HCT116 (cell line): ENCODE results near the gene NCBP1. TPM values are rescaled to one million over a fixed set of nuclear protein-coding genes. Genes with fewer than 3 reads are reported as not detected.

Experiments
- ATAC-seq: fragments of 200-7000 bp; cut with Tn5 transposase; 2 replicates; pipeline ENCODE4 v1.9.1; 2020; ENCODE audit warnings: mild to moderate bottlenecking, moderate library complexity
- BruUV-seq: library from RNA; stranded (reverse); fragments of 400-500 nt; replicated peaks from 2 replicates; lab custom pipeline; 2021; lab: Mats Ljungman, UMichigan
- CTCF ChIA-PET: fragments of 300-600 bp; sonication (Branson Sonifier 250); formaldehyde crosslinking; loops from one replicate; lab custom pipeline; 2021; ENCODE audit warnings: antibody characterized with exemption; lab: Charles Lee
- POLR2A ChIA-PET: fragments of 300-600, 350-600 bp; sonication (Branson Sonifier 250); formaldehyde crosslinking; loops from one replicate; lab custom pipeline; 2021; ENCODE audit warnings: antibody characterized with exemption; lab: Charles Lee
- RAD21 ChIA-PET, 2 experiments: fragments of 300-600 bp; sonication (Branson Sonifier 250); formaldehyde crosslinking; loops; one replicate each; lab custom pipeline; 2023; ENCODE audit warnings: low total read pairs in 2 of 2; ENCODE audit not compliant: uncharacterized antibody in 2 of 2, unreplicated experiment in 2 of 2, low non-redundant PET in 1 of 2; lab: Charles Lee
- DNase-seq: peaks from one replicate; pipeline ENCODE4 v3.0.0-alpha.2; 2010; ENCODE audit warnings: low read depth, low spot score
- H2AFZ ChIP-seq: fragments of 200-600 bp; shearing (Covaris generic), sonication (generic); 2 replicates; pipeline ENCODE4 v1.6.1; 2017; ENCODE audit warnings: low read depth, mixed run types, mixed read lengths, antibody characterized with exemption, low read length; ENCODE audit not compliant: poor library complexity, severe bottlenecking
- H3K27ac ChIP-seq: 2 replicates; pipeline ENCODE4 v1.5.1; 2012; ENCODE audit warnings: low read depth, low read length
- H3K27me3 ChIP-seq: fragments of 200-600 bp; sonication (generic); 2 replicates; pipeline ENCODE4 v1.6.1; 2016; ENCODE audit warnings: mixed run types, low read length, mixed read lengths; ENCODE audit not compliant: insufficient read depth
- H3K36me3 ChIP-seq, 2 experiments: fragments of 200-500 bp in 1 of 2; fragments of 200-600 bp in 1 of 2; sonication (Bioruptor generic) in 1 of 2; sonication (generic) in 1 of 2; 2 replicates each; pipeline versions ENCODE4 v1.5.1 to v1.6.1; 2014 to 2016; ENCODE audit warnings: low read length in 2 of 2, inconsistent platforms in 1 of 2, mixed read lengths in 1 of 2, mixed run types in 1 of 2; ENCODE audit not compliant: insufficient read depth in 2 of 2, control insufficient read depth in 1 of 2
- H3K4me1 ChIP-seq, 2 experiments: fragments of 200-600 bp in 1 of 2; sonication (generic) in 1 of 2; 2 replicates each; pipeline versions ENCODE4 v1.5.1 to v1.6.1; 2012 to 2017; ENCODE audit warnings: low read length in 2 of 2, inconsistent platforms in 1 of 2, mild to moderate bottlenecking in 1 of 2, mixed read lengths in 1 of 2, mixed run types in 1 of 2, moderate library complexity in 1 of 2; ENCODE audit not compliant: insufficient read depth in 2 of 2, control insufficient read depth in 1 of 2
- H3K4me2 ChIP-seq: fragments of 200-600 bp; sonication (generic); 2 replicates; pipeline ENCODE4 v1.6.1; 2017; ENCODE audit warnings: mixed run types, low read length, mixed read lengths
- H3K4me3 ChIP-seq, 2 experiments: fragments of 200-600 bp in 1 of 2; sonication (generic) in 1 of 2; replicated peaks in 1 of 2; 2 replicates each; pipeline ENCODE4 v1.5.1; 2011 to 2016; ENCODE audit warnings: low read length in 2 of 2, control low read depth in 1 of 2, low read depth in 1 of 2, mild to moderate bottlenecking in 1 of 2, mixed read lengths in 1 of 2, mixed run types in 1 of 2
- H3K79me2 ChIP-seq: fragments of 200-600 bp; sonication (generic); 2 replicates; pipeline ENCODE4 v1.6.1; 2017; ENCODE audit warnings: mild to moderate bottlenecking, mixed run types, low read length, moderate library complexity, mixed read lengths; ENCODE audit not compliant: insufficient read depth
- H3K9ac ChIP-seq: fragments of 200-600 bp; sonication (generic); 2 replicates; pipeline ENCODE4 v1.6.1; 2016; ENCODE audit warnings: low read length, mixed read lengths
- H3K9me2 ChIP-seq: fragments of 200-600 bp; sonication (generic), shearing (Covaris generic); 2 replicates; pipeline ENCODE4 v1.6.1; 2017; ENCODE audit warnings: mixed run types, mild to moderate bottlenecking, moderate library complexity; ENCODE audit not compliant: insufficient read depth
- H3K9me3 ChIP-seq, 2 experiments: fragments of 200-500 bp in 1 of 2; fragments of 200-600 bp in 1 of 2; sonication (Bioruptor generic) in 1 of 2; sonication (generic) in 1 of 2; 2 replicates each; pipeline ENCODE4 v1.6.1; 2014 to 2017; ENCODE audit warnings: low read length in 2 of 2, mixed read lengths in 2 of 2, inconsistent platforms in 1 of 2, low read depth in 1 of 2, mild to moderate bottlenecking in 1 of 2, mixed run types in 1 of 2, moderate library complexity in 1 of 2; ENCODE audit not compliant: control insufficient read depth in 1 of 2, insufficient read depth in 1 of 2
- H4K20me1 ChIP-seq: fragments of 200-600 bp; sonication (generic), shearing (Covaris generic); 2 replicates; pipeline ENCODE4 v1.6.1; 2017; ENCODE audit warnings: mixed run types, mild to moderate bottlenecking, moderate library complexity; ENCODE audit not compliant: insufficient read depth
- ATF3 ChIP-seq: IDR thresholded peaks from 2 replicates; pipeline ENCODE4 v1.6.1; 2012
- CBX3 ChIP-seq: IDR thresholded peaks from 2 replicates; pipeline ENCODE4 v1.6.1; 2012; ENCODE audit warnings: low read depth
- CEBPB ChIP-seq: IDR thresholded peaks from 2 replicates; pipeline ENCODE4 v1.6.1; 2012; ENCODE audit warnings: low read depth
- CTCF ChIP-seq, 3 experiments: fragments of 200-600 bp in 1 of 3; sonication (generic) in 1 of 3; IDR thresholded peaks in 2 of 3; conservative IDR thresholded peaks in 1 of 3; 2 replicates each; pipeline ENCODE4 v1.5.1; 2012 to 2017; ENCODE audit warnings: low read depth in 2 of 3, low read length in 2 of 3, antibody characterized with exemption in 1 of 3, borderline replicate concordance in 1 of 3, control low read depth in 1 of 3, mild to moderate bottlenecking in 1 of 3, mixed read lengths in 1 of 3, mixed run types in 1 of 3, moderate library complexity in 1 of 3; ENCODE audit not compliant: insufficient read depth in 1 of 3
- FOSL1 ChIP-seq: IDR thresholded peaks from 2 replicates; pipeline ENCODE4 v1.6.1; 2012; ENCODE audit warnings: low read depth
- MAX ChIP-seq: IDR thresholded peaks from 2 replicates; pipeline ENCODE4 v1.6.1; 2012
- POLR2AphosphoS5 ChIP-seq: IDR thresholded peaks from 2 replicates; pipeline ENCODE4 v1.6.1; 2011; ENCODE audit warnings: mild to moderate bottlenecking, low read depth, low read length, moderate library complexity
- ZBTB33 ChIP-seq: IDR thresholded peaks from 2 replicates; pipeline ENCODE4 v1.6.1; 2011; ENCODE audit warnings: mild to moderate bottlenecking, low read length, moderate library complexity; ENCODE audit not compliant: insufficient replicate concordance; ENCODE audit errors: extremely low read depth
- ZFX ChIP-seq: fragments of 450-650 bp; IDR thresholded peaks from 2 replicates; pipeline ENCODE4 v1.6.1; 2017
- ZNF274 ChIP-seq: fragments of 200-500 bp; sonication (Bioruptor generic); IDR thresholded peaks from 2 replicates; pipeline ENCODE4 v1.6.1; 2014; ENCODE audit warnings: mild to moderate bottlenecking, low read depth, low read length, inconsistent platforms
- intact Hi-C: fragments of 100-400 bp; cut with micrococcal nuclease; formaldehyde crosslinking; loops from 2 replicates; pipeline ENCODE4 v1.10.0; 2022
- total RNA-seq: library from RNA; stranded (reverse); gene quantifications from one replicate; pipeline ENCODE4 v1.2.1, GENCODE V29; 2021; ENCODE audit not compliant: unreplicated experiment

Gene NCBP1
- total RNA-seq, 1 experiment from 2014 or later: 32.9 TPM

GRCh38 chr9:97593960-97594359, 39.7 kb upstream of the NCBP1 start:
- ChIA-PET POLR2A (no interaction called here), RAD21 (no interaction called here), CTCF (interaction anchor here (1.9 kb wide), 1 partner anchor 125 kb away, joined by 7 read pairs; no protein-coding TSS in a partner anchor)
- Histone ChIP-seq H3K9me2 (no peaks in the 10 kb centered on the region), H4K20me1 (no peaks in the 10 kb centered on the region), H3K27me3 (no peaks in the 10 kb centered on the region), H3K4me2 (no peak overlapping the region), H3K4me1 (peaks cover 0 to 3% of the 10 kb centered on the region in 2 experiments; a peak in 1 of 4 replicates), H3K9me3 (no peaks in the 10 kb centered on the region), H3K4me3 (no peak overlapping the region), H3K9ac (no peak overlapping the region), H3K36me3 (no peaks in the 10 kb centered on the region), H3K79me2 (no peaks in the 10 kb centered on the region), H3K27ac (no peak overlapping the region), H2AFZ (no peak overlapping the region)
- no peak for ATAC-seq
- DNase-seq: no peak
- no peak for TF ChIP-seq CBX3
- TF ChIP-seq ZNF274: no peak
- no peak for TF ChIP-seq ZBTB33
- TF ChIP-seq MAX: no peak
- TF ChIP-seq FOSL1: no peak
- no peak for TF ChIP-seq ATF3
- TF ChIP-seq CTCF (IDR thresholded peaks at IDR 0.05 in 2 of 3, conservative IDR thresholded peaks at IDR 0.05 in 1 of 3; ENCODE audit: borderline replicate concordance in 1 of 3, insufficient read depth in 1 of 3, low read depth in 2 of 3, low read length in 2 of 3): no peak
- TF ChIP-seq CEBPB: no peak
- TF ChIP-seq ZFX: no peak
- no peak for TF ChIP-seq POLR2AphosphoS5
- intact Hi-C loops: no loop called here
- BruUV-seq: no TSS peak
